Caco-2 (cell line): ENCODE data around the gene RGS7. TPM values are rescaled to one million over a fixed set of nuclear protein-coding genes. Genes with fewer than 3 reads are reported as not detected.

ENCODE experiments used
- BruUV-seq: library from RNA; stranded (reverse); fragments of 400-500 nt; replicated peaks from 2 replicates; lab custom pipeline; 2021; lab: Mats Ljungman, UMichigan
- CTCF ChIA-PET: fragments of 300-600 bp; sonication (Branson Sonifier 250); formaldehyde crosslinking; loops from one replicate; lab custom pipeline; 2022; ENCODE audit warnings: antibody characterized with exemption; lab: Charles Lee
- POLR2A ChIA-PET: fragments of 300-600 bp; sonication (Branson Sonifier 250); formaldehyde crosslinking; loops from one replicate; lab custom pipeline; 2022; ENCODE audit warnings: antibody characterized with exemption; lab: Charles Lee
- DNase-seq, 2 experiments: peaks; one replicate each; pipeline versions ENCODE4 v3.0.0 to v3.0.0-alpha.2; 2020 to 2022
- H3K27me3 ChIP-seq: replicated peaks from 2 replicates; pipeline ENCODE4 v1.6.0; 2011; ENCODE audit warnings: low read length; ENCODE audit not compliant: control insufficient read depth, insufficient read depth
- H3K36me3 ChIP-seq: 2 replicates; pipeline ENCODE4 v1.5.1; 2011; ENCODE audit warnings: low read length; ENCODE audit not compliant: control insufficient read depth, insufficient read depth
- H3K4me1 ChIP-seq: fragments of 250-450 bp; sonication (Bioruptor Pico); 2 replicates; pipeline ENCODE4 v1.5.1; 2020; ENCODE audit warnings: mild to moderate bottlenecking
- H3K4me3 ChIP-seq: 2 replicates; pipeline ENCODE4 v1.5.1; 2011; ENCODE audit warnings: low read depth, mild to moderate bottlenecking, control low read depth, low read length
- H3K9me3 ChIP-seq: fragments of 250-450 bp; sonication (Bioruptor Pico); 2 replicates; pipeline ENCODE4 v1.5.1; 2020; ENCODE audit warnings: mild to moderate bottlenecking, moderate library complexity
- H3K27ac Mint-ChIP-seq: one replicate; pipeline ENCODE4 v1.8.0; 2022; ENCODE audit warnings: mixed read lengths; ENCODE audit not compliant: unreplicated experiment
- H3K27me3 Mint-ChIP-seq: one replicate; pipeline ENCODE4 v1.8.0; 2022; ENCODE audit warnings: mixed read lengths; ENCODE audit not compliant: insufficient read depth, unreplicated experiment
- H3K36me3 Mint-ChIP-seq: one replicate; pipeline ENCODE4 v1.8.0; 2022; ENCODE audit warnings: mild to moderate bottlenecking, mixed read lengths; ENCODE audit not compliant: insufficient read depth, unreplicated experiment
- H3K4me1 Mint-ChIP-seq: one replicate; pipeline ENCODE4 v1.8.0; 2022; ENCODE audit warnings: low read depth, mixed read lengths; ENCODE audit not compliant: unreplicated experiment
- H3K4me3 Mint-ChIP-seq: one replicate; pipeline ENCODE4 v1.8.0; 2022; ENCODE audit warnings: mild to moderate bottlenecking, moderate library complexity, mixed read lengths; ENCODE audit not compliant: unreplicated experiment
- H3K9me3 Mint-ChIP-seq: one replicate; pipeline ENCODE4 v1.8.0; 2022; ENCODE audit warnings: mixed read lengths; ENCODE audit not compliant: unreplicated experiment
- CTCF ChIP-seq, 2 experiments: fragments of 200-600 bp in 1 of 2; IDR thresholded peaks; 1 replicate in 1 of 2; 2 replicates in 1 of 2; pipeline versions ENCODE4 v1.5.1 to v1.8.0; 2011 to 2022; ENCODE audit warnings: antibody characterized with exemption in 1 of 2, control low read depth in 1 of 2, inconsistent platforms in 1 of 2, low read depth in 1 of 2, low read length in 1 of 2, mild to moderate bottlenecking in 1 of 2, moderate library complexity in 1 of 2; ENCODE audit not compliant: insufficient read depth in 1 of 2, severe bottlenecking in 1 of 2, unreplicated experiment in 1 of 2
- intact Hi-C: fragments of 100-400 bp; cut with micrococcal nuclease; formaldehyde crosslinking; loops from one replicate; pipeline ENCODE4 v1.10.0; 2022; ENCODE audit not compliant: unreplicated experiment
- total RNA-seq: library from RNA; stranded (reverse); gene quantifications from 2 replicates; pipeline ENCODE4 v1.2.3, GENCODE V29; 2022

The RGS7 gene
- total RNA-seq, 1 experiment from 2014 or later = not detected

DNA sequence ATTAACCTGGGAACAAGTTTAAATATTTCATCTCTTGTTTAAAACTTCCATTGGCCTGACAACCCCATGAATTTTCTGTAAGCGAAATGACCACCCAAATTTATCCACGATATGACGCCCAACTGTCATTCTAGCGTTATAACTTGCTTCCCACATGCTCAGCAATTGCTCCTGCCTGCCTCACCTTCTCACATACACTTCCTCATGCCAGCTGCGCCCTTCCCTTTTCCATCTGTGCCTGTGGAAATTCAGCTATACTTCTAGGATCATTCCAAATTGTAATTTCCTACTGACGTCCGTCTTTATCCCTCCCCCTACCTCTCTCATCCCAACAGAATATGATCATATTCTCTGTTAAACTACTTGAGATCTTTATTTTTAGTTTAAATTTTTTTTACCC is 248.0 kb downstream of the RGS7 start:
- Histone ChIP-seq H3K4me3 (no peak overlapping the region), H3K36me3 (no peaks in the 10 kb centered on the region), H3K4me1 (0 out of 2 replicates have a peak, but pooled peaks cover 9% of the 10 kb centered on the region), H3K27me3 (no peaks in the 10 kb centered on the region), H3K9me3 (no peaks in the 10 kb centered on the region)
- Mint-ChIP-seq H3K9me3 (no peaks in the 10 kb centered on the region), H3K4me3 (no peak overlapping the region), H3K4me1 (peaks cover 13% of the 10 kb centered on the region), H3K36me3 (no peaks in the 10 kb centered on the region), H3K27ac (no peak overlapping the region), H3K27me3 (no peaks in the 10 kb centered on the region)
- ChIA-PET CTCF (no interaction called here), POLR2A (no interaction called here)
- BruUV-seq = no TSS peak
- TF ChIP-seq CTCF (IDR thresholded peaks at IDR 0.05; ENCODE audit: insufficient read depth in 1 of 2, low read depth in 1 of 2, low read length in 1 of 2, severe bottlenecking in 1 of 2, unreplicated experiment in 1 of 2) = no peak
- intact Hi-C loops = no loop called here
- DNase-seq = no peak

DNA sequence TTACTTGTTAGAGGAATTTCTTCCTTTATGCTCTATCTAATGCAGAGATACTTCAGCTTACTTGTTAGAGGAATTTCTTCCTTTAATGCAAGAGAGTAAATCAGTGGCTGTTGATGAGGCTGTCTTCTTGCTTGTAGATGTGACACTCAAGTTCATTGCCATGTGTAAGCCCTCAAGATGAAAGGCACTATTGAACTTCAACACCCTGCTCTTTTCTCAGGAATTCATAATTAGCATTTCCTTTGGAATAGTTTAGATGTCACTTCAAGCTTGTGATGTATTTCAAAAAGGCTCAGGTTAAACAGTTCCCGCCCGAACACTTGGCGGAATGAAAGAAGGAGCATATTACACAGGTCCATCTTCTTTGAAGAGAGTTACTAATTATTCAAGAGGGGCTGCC is 251.9 kb downstream of the RGS7 start:
- no peak for TF ChIP-seq CTCF (IDR thresholded peaks at IDR 0.05; ENCODE audit: insufficient read depth in 1 of 2, low read depth in 1 of 2, low read length in 1 of 2, severe bottlenecking in 1 of 2, unreplicated experiment in 1 of 2)
- DNase-seq = no peak
- no peaks in the 10 kb centered on the region for H3K36me3 Mint-ChIP-seq
- Histone ChIP-seq H3K4me1 (0 out of 2 replicates have a peak, but pooled peaks cover 9% of the 10 kb centered on the region), H3K4me3 (no peak overlapping the region), H3K36me3 (no peaks in the 10 kb centered on the region), H3K9me3 (no peaks in the 10 kb centered on the region), H3K27me3 (no peaks in the 10 kb centered on the region)
- no peak overlapping the region for H3K4me3 Mint-ChIP-seq
- BruUV-seq = no TSS peak
- ChIA-PET CTCF (no interaction called here), POLR2A (no interaction called here)
- H3K27me3 Mint-ChIP-seq = no peaks in the 10 kb centered on the region
- H3K9me3 Mint-ChIP-seq = no peaks in the 10 kb centered on the region
- intact Hi-C loops = no loop called here
- no peak overlapping the region for H3K27ac Mint-ChIP-seq
- peaks cover 25% of the 10 kb centered on the region for H3K4me1 Mint-ChIP-seq

GRCh38 chr1:241102664-241103063 is 254.3 kb downstream of the RGS7 start:
- ChIA-PET POLR2A (no interaction called here), CTCF (no interaction called here)
- Mint-ChIP-seq H3K36me3 (no peaks in the 10 kb centered on the region), H3K27me3 (no peaks in the 10 kb centered on the region), H3K27ac (no peak overlapping the region), H3K4me3 (no peak overlapping the region), H3K9me3 (no peaks in the 10 kb centered on the region), H3K4me1 (peaks cover 12% of the 10 kb centered on the region)
- Histone ChIP-seq H3K27me3 (no peaks in the 10 kb centered on the region), H3K4me3 (no peak overlapping the region), H3K36me3 (no peaks in the 10 kb centered on the region), H3K4me1 (no peaks in the 10 kb centered on the region), H3K9me3 (no peaks in the 10 kb centered on the region)
- intact Hi-C loops = no loop called here
- BruUV-seq = no TSS peak
- TF ChIP-seq CTCF (IDR thresholded peaks at IDR 0.05; ENCODE audit: insufficient read depth in 1 of 2, low read depth in 1 of 2, low read length in 1 of 2, severe bottlenecking in 1 of 2, unreplicated experiment in 1 of 2) = no peak
- no peak for DNase-seq
